Measurements from ENCODE around the gene FGD1. TPM values are rescaled to one million over a fixed set of nuclear protein-coding genes. Genes with fewer than 3 reads are reported as not detected.
"Not testable (repeated sequence)": the region's sequence is repeated elsewhere in the genome, so short reads cannot be mapped to it uniquely, and the experiment has no call there.

The FGD1 gene
- 16.0 TPM for polyA plus RNA-seq (2013, experiment 1 of 2)
- 15.4 TPM for polyA plus RNA-seq (2013, experiment 2 of 2)

- Histone ChIP-seq H3K36me3 (ENCODE audit: control insufficient read depth in 1 of 2, insufficient read depth in 2 of 2, low read depth in 1 of 2, low read length in 2 of 2) (peaks cover 0 to 3% of the 10 kb centered on the region in 2 experiments), H3K9ac (ENCODE audit: low read length) (peak within 1 kb of the TSS; percentile 86), H2AFZ (ENCODE audit: low read depth, low read length) (peak within 1 kb of the TSS; percentile 61), H3K14ac (ENCODE audit: low read length in 2 of 2) (no peak within 1 kb of the TSS), H3K18ac (ENCODE audit: low read depth in 1 of 2, low read length in 2 of 2) (peak within 1 kb of the TSS; percentile 54 to 88), H3K9me3 (ENCODE audit: control insufficient read depth, low read length) (no peaks in the 10 kb centered on the region), H4K8ac (ENCODE audit: low read length) (peak within 1 kb of the TSS; percentile 88), H3K79me1 (replicated peaks; ENCODE audit: low read length, poor library complexity, severe bottlenecking) (peaks cover 8% of the 10 kb centered on the region), H2AK5ac (ENCODE audit: low read length, severe bottlenecking) (no peak within 1 kb of the TSS), H3K23ac (ENCODE audit: low read length in 2 of 2) (peak within 1 kb of the TSS in 1 of 2 experiments; percentile 3), H3K4me1 (ENCODE audit: control insufficient read depth, insufficient read depth, low read depth, low read length) (peaks cover 13% of the 10 kb centered on the region), H2BK5ac (ENCODE audit: low read depth, low read length, poor library complexity, severe bottlenecking) (no peak within 1 kb of the TSS), H3K27ac (ENCODE audit: low read length, poor library complexity, severe bottlenecking) (peak within 1 kb of the TSS; percentile 40), H3K4me3 (ENCODE audit: insufficient read depth in 1 of 2, low read depth in 1 of 2, low read length in 2 of 2) (peak within 1 kb of the TSS; percentile 68 to 78), H3K4me2 (ENCODE audit: low read length, poor library complexity, severe bottlenecking) (peak within 1 kb of the TSS; percentile 72), H2BK15ac (ENCODE audit: low read depth, poor library complexity, severe bottlenecking) (peak within 1 kb of the TSS; percentile 52), H2BK12ac (ENCODE audit: low read length in 2 of 2) (no peak within 1 kb of the TSS), H4K91ac (ENCODE audit: low read length) (peak within 1 kb of the TSS; percentile 61), H2BK120ac (ENCODE audit: low read depth, low read length) (peak within 1 kb of the TSS; percentile 49), H3K27me3 (ENCODE audit: control insufficient read depth in 1 of 2, insufficient read depth in 1 of 2, low read length in 2 of 2) (peaks cover 0 to 20% of the 10 kb centered on the region in 2 experiments), H3K4ac (ENCODE audit: low read depth in 1 of 2, low read length in 2 of 2) (peak within 1 kb of the TSS in 1 of 2 experiments; percentile 61)
- DNase-seq: peak; percentile 65
- 1% methylated on average over 19 of the region's 51 CpGs for WGBS
These were observed at the start of gene FGD1 for GRCh38 chrX:54495814-54496516. Gene FGD1, minus strand, starts transcription at chrX:54496234. Its CDS starts 802 bp downstream, at chrX:54495432.

GRCh38 chrX:54542239-54542638 lies 46.2 kb upstream of the FGD1 start:
- H3K4me2 ChIP-seq (ENCODE audit: low read length, poor library complexity, severe bottlenecking); H3K9me3 ChIP-seq (ENCODE audit: control insufficient read depth, low read length); H2AFZ ChIP-seq (ENCODE audit: low read depth, low read length); H3K27ac ChIP-seq (ENCODE audit: low read length, poor library complexity, severe bottlenecking); H3K18ac ChIP-seq (ENCODE audit: low read depth in 1 of 2, low read length in 2 of 2); H4K8ac ChIP-seq (ENCODE audit: low read length); H4K91ac ChIP-seq (ENCODE audit: low read length); H3K4ac ChIP-seq (ENCODE audit: low read depth in 1 of 2, low read length in 2 of 2); H3K27me3 ChIP-seq (ENCODE audit: control insufficient read depth in 1 of 2, insufficient read depth in 1 of 2, low read length in 2 of 2); H2BK15ac ChIP-seq (ENCODE audit: low read depth, poor library complexity, severe bottlenecking); H3K9ac ChIP-seq (ENCODE audit: low read length); DNase-seq; H3K4me3 ChIP-seq (ENCODE audit: insufficient read depth in 1 of 2, low read depth in 1 of 2, low read length in 2 of 2); H3K79me1 ChIP-seq (replicated peaks; ENCODE audit: low read length, poor library complexity, severe bottlenecking); H2BK12ac ChIP-seq (ENCODE audit: low read length in 2 of 2); H3K23ac ChIP-seq (ENCODE audit: low read length in 2 of 2); H2BK120ac ChIP-seq (ENCODE audit: low read depth, low read length); H3K14ac ChIP-seq (ENCODE audit: low read length in 2 of 2); H2BK5ac ChIP-seq (ENCODE audit: low read depth, low read length, poor library complexity, severe bottlenecking); H3K4me1 ChIP-seq (ENCODE audit: control insufficient read depth, insufficient read depth, low read depth, low read length); H2AK5ac ChIP-seq (ENCODE audit: low read length, severe bottlenecking): not testable (repeated sequence)
- peaks cover 29 to 74% of the 10 kb centered on the region in 2 experiments for H3K36me3 ChIP-seq (ENCODE audit: control insufficient read depth in 1 of 2, insufficient read depth in 2 of 2, low read depth in 1 of 2, low read length in 2 of 2)
- no CpG with 5 or more reads among the region's 4 CpGs for WGBS

DNA sequence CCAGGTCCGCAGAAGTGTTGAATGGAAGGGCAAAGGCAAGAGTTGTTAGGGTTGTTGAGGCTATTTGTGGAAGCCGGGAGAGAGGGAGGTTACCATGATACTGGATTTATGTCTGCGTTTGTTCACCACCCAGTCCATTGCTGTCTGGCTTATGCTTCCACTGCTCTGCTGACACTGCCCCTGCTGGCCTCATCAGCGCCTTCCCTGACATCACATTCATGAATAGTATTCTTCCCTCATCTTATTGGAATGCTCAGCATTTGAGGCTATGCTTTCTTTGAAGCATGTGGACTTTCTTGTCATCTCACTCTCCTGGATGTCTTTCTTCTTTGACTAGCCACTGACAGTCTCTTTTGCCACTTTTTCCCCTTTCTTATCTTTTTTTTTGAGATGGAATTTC lies 44.3 kb upstream of the FGD1 start:
- Histone ChIP-seq H2AK5ac (ENCODE audit: low read length, severe bottlenecking) (no peak overlapping the region), H4K8ac (ENCODE audit: low read length) (no peak overlapping the region), H3K9me3 (ENCODE audit: control insufficient read depth, low read length) (no peaks in the 10 kb centered on the region), H3K4ac (ENCODE audit: low read depth in 1 of 2, low read length in 2 of 2) (no peak overlapping the region), H3K79me1 (replicated peaks; ENCODE audit: low read length, poor library complexity, severe bottlenecking) (peaks cover 9% of the 10 kb centered on the region), H3K9ac (ENCODE audit: low read length) (no peak overlapping the region), H4K91ac (ENCODE audit: low read length) (no peak overlapping the region), H3K18ac (ENCODE audit: low read depth in 1 of 2, low read length in 2 of 2) (no peak overlapping the region), H3K14ac (ENCODE audit: low read length in 2 of 2) (no peak overlapping the region), H3K27ac (ENCODE audit: low read length, poor library complexity, severe bottlenecking) (peak overlapping the region; percentile 69), H3K23ac (ENCODE audit: low read length in 2 of 2) (no peak overlapping the region), H2BK120ac (ENCODE audit: low read depth, low read length) (no peak overlapping the region), H2BK5ac (ENCODE audit: low read depth, low read length, poor library complexity, severe bottlenecking) (no peak overlapping the region), H2BK12ac (ENCODE audit: low read length in 2 of 2) (no peak overlapping the region), H2BK15ac (ENCODE audit: low read depth, poor library complexity, severe bottlenecking) (no peak overlapping the region), H2AFZ (ENCODE audit: low read depth, low read length) (no peak overlapping the region), H3K27me3 (ENCODE audit: control insufficient read depth in 1 of 2, insufficient read depth in 1 of 2, low read length in 2 of 2) (peaks cover 0 to 7% of the 10 kb centered on the region in 2 experiments), H3K4me2 (ENCODE audit: low read length, poor library complexity, severe bottlenecking) (no peak overlapping the region), H3K4me1 (ENCODE audit: control insufficient read depth, insufficient read depth, low read depth, low read length) (peaks cover 2% of the 10 kb centered on the region), H3K36me3 (ENCODE audit: control insufficient read depth in 1 of 2, insufficient read depth in 2 of 2, low read depth in 1 of 2, low read length in 2 of 2) (peaks cover 27 to 62% of the 10 kb centered on the region in 2 experiments), H3K4me3 (ENCODE audit: insufficient read depth in 1 of 2, low read depth in 1 of 2, low read length in 2 of 2) (no peak overlapping the region)
- 54% methylated on average over 4 of the region's 4 CpGs for WGBS
- peak; percentile 80 for DNase-seq

- Histone ChIP-seq H3K23ac (ENCODE audit: low read length in 2 of 2) (no peak overlapping the region), H3K9me3 (ENCODE audit: control insufficient read depth, low read length) (no peaks in the 10 kb centered on the region), H3K36me3 (ENCODE audit: control insufficient read depth in 1 of 2, insufficient read depth in 2 of 2, low read depth in 1 of 2, low read length in 2 of 2) (peaks cover 3 to 28% of the 10 kb centered on the region in 2 experiments), H3K27me3 (ENCODE audit: control insufficient read depth in 1 of 2, insufficient read depth in 1 of 2, low read length in 2 of 2) (peaks cover 0 to 5% of the 10 kb centered on the region in 2 experiments), H2BK120ac (ENCODE audit: low read depth, low read length) (no peak overlapping the region), H2BK15ac (ENCODE audit: low read depth, poor library complexity, severe bottlenecking) (no peak overlapping the region), H3K18ac (ENCODE audit: low read depth in 1 of 2, low read length in 2 of 2) (no peak overlapping the region), H3K4me2 (ENCODE audit: low read length, poor library complexity, severe bottlenecking) (no peak overlapping the region), H3K4me1 (ENCODE audit: control insufficient read depth, insufficient read depth, low read depth, low read length) (peaks cover 5% of the 10 kb centered on the region), H2BK5ac (ENCODE audit: low read depth, low read length, poor library complexity, severe bottlenecking) (no peak overlapping the region), H2AK5ac (ENCODE audit: low read length, severe bottlenecking) (no peak overlapping the region), H2BK12ac (ENCODE audit: low read length in 2 of 2) (no peak overlapping the region), H3K79me1 (replicated peaks; ENCODE audit: low read length, poor library complexity, severe bottlenecking) (no peaks in the 10 kb centered on the region), H4K8ac (ENCODE audit: low read length) (no peak overlapping the region), H3K27ac (ENCODE audit: low read length, poor library complexity, severe bottlenecking) (no peak overlapping the region), H2AFZ (ENCODE audit: low read depth, low read length) (no peak overlapping the region), H3K14ac (ENCODE audit: low read length in 2 of 2) (no peak overlapping the region), H3K4ac (ENCODE audit: low read depth in 1 of 2, low read length in 2 of 2) (no peak overlapping the region), H4K91ac (ENCODE audit: low read length) (no peak overlapping the region), H3K9ac (ENCODE audit: low read length) (no peak overlapping the region), H3K4me3 (ENCODE audit: insufficient read depth in 1 of 2, low read depth in 1 of 2, low read length in 2 of 2) (no peak overlapping the region)
- 89% methylated on average over 4 of the region's 4 CpGs for WGBS
- DNase-seq: no peak
These were observed 38.2 kb upstream of the FGD1 start for GRCh38 chrX:54534271-54534670.
